Measurements from ENCODE around the gene HSP90AA1.
"Not testable (repeated sequence)": the region's sequence is repeated elsewhere in the genome, so short reads cannot be mapped to it uniquely, and the experiment has no call there.

HSP90AA1 gene

GRCh38 chr14:102064590-102064989, 22.3 kb downstream of the HSP90AA1 start:
- not testable (repeated sequence) for H3K4me1 ChIP-seq (ENCODE audit: control insufficient read depth, insufficient read depth, low read length); H3K9me3 ChIP-seq (ENCODE audit: control insufficient read depth, insufficient read depth, low read length); H3K36me3 ChIP-seq (ENCODE audit: control insufficient read depth, insufficient read depth, low read length); H3K27me3 ChIP-seq (ENCODE audit: control insufficient read depth, insufficient read depth, low read length); H3K27ac ChIP-seq (ENCODE audit: low read depth, low read length); H3K4me3 ChIP-seq (ENCODE audit: low read depth, low read length); H3K9ac ChIP-seq (ENCODE audit: low read depth, low read length)

DNA sequence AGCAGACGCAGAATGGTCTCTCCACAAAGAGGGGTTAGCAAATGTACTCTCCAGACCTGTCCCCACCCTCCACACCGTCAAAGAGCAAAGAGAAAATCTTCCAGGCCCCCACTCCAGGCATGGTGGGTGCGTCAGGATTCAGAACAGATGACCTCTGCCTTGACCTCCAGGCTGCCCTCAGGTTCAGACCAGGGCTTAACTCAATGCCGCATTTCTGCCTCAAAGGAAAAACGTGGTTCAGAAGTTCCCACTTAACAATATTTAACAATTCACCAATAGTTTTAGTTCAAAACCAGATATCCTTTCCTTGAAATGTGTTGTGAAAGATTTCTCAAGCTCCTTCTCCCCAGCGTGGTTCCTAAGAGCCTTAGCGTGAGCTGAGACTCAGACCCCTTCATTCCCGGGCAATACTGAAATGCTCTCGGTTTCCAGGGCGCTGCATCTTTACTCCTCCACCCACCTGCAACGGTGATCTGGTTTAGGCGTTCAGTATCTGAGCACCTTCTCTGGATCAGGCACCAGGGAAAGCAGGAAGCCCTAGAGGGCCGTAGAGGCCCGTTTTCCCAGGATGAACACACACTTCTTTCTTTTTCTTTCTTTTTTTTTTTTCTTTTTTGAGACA, 22.9 kb downstream of the HSP90AA1 start:
- Histone ChIP-seq H3K9me3 (ENCODE audit: control insufficient read depth, insufficient read depth, low read length) (no peaks in the 10 kb centered on the region), H3K4me1 (ENCODE audit: control insufficient read depth, insufficient read depth, low read length) (no peaks in the 10 kb centered on the region), H3K36me3 (ENCODE audit: control insufficient read depth, insufficient read depth, low read length) (no peaks in the 10 kb centered on the region), H3K27me3 (ENCODE audit: control insufficient read depth, insufficient read depth, low read length) (no peaks in the 10 kb centered on the region), H3K9ac (ENCODE audit: low read depth, low read length) (no peak overlapping the region), H3K4me3 (ENCODE audit: low read depth, low read length) (no peak overlapping the region), H3K27ac (ENCODE audit: low read depth, low read length) (peak overlapping the region; percentile 5)

DNA sequence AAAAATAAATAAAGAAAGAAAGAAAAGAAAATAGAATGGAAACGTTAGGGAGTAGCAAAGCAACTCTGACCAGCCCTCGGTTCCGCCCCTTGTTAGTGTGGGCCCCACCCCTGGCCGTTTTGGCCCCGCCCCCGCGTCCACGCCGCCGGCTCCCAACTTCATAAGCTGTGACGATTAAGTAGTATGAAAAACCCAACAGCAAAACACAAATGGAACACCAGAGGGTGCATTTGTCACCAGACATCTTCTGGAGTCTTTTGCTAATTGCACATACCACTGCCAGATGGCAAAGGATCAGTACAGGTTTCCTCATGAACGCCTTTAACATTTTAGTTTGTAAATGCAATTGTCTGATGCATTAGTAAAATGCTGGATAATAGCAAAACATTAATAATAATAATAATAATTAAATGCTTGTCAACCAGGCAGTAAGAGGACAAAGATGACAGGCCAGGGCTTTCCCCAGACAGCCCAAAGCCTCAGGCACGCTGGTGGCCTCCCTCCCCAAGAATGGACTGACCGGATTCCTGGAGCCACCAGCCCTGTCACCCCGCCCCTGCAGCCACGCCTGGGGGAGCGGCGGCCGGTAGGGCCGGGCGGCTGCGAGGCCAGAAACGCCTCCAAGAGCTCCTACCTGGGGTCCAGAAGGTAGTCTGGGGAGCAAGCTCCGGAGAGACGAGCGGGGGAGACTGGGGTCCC, 23.6 kb downstream of the HSP90AA1 start:
- Histone ChIP-seq H3K36me3 (ENCODE audit: control insufficient read depth, insufficient read depth, low read length) (no peaks in the 10 kb centered on the region), H3K27ac (ENCODE audit: low read depth, low read length) (no peak overlapping the region), H3K27me3 (ENCODE audit: control insufficient read depth, insufficient read depth, low read length) (no peaks in the 10 kb centered on the region), H3K9ac (ENCODE audit: low read depth, low read length) (no peak overlapping the region), H3K4me1 (ENCODE audit: control insufficient read depth, insufficient read depth, low read length) (no peaks in the 10 kb centered on the region), H3K9me3 (ENCODE audit: control insufficient read depth, insufficient read depth, low read length) (no peaks in the 10 kb centered on the region), H3K4me3 (ENCODE audit: low read depth, low read length) (no peak overlapping the region)

GRCh38 chr14:102058961-102059360, 27.9 kb downstream of the HSP90AA1 start:
- Histone ChIP-seq H3K9me3 (ENCODE audit: control insufficient read depth, insufficient read depth, low read length) (no peaks in the 10 kb centered on the region), H3K27ac (ENCODE audit: low read depth, low read length) (no peak overlapping the region), H3K4me3 (ENCODE audit: low read depth, low read length) (no peak overlapping the region), H3K4me1 (ENCODE audit: control insufficient read depth, insufficient read depth, low read length) (peaks cover 10% of the 10 kb centered on the region; the same call in 1 of the 2 replicates), H3K9ac (ENCODE audit: low read depth, low read length) (no peak overlapping the region), H3K27me3 (ENCODE audit: control insufficient read depth, insufficient read depth, low read length) (no peaks in the 10 kb centered on the region), H3K36me3 (ENCODE audit: control insufficient read depth, insufficient read depth, low read length) (no peaks in the 10 kb centered on the region)

GRCh38 chr14:102058146-102058545, 28.7 kb downstream of the HSP90AA1 start:
- no peaks in the 10 kb centered on the region for H3K9me3 ChIP-seq (ENCODE audit: control insufficient read depth, insufficient read depth, low read length)
- no peak overlapping the region for H3K9ac ChIP-seq (ENCODE audit: low read depth, low read length)
- no peak overlapping the region for H3K4me3 ChIP-seq (ENCODE audit: low read depth, low read length)
- H3K36me3 ChIP-seq (ENCODE audit: control insufficient read depth, insufficient read depth, low read length): no peaks in the 10 kb centered on the region
- no peak overlapping the region for H3K27ac ChIP-seq (ENCODE audit: low read depth, low read length)
- H3K4me1 ChIP-seq (ENCODE audit: control insufficient read depth, insufficient read depth, low read length): peaks cover 10% of the 10 kb centered on the region; the same call in 1 of the 2 replicates
- H3K27me3 ChIP-seq (ENCODE audit: control insufficient read depth, insufficient read depth, low read length): no peaks in the 10 kb centered on the region

DNA sequence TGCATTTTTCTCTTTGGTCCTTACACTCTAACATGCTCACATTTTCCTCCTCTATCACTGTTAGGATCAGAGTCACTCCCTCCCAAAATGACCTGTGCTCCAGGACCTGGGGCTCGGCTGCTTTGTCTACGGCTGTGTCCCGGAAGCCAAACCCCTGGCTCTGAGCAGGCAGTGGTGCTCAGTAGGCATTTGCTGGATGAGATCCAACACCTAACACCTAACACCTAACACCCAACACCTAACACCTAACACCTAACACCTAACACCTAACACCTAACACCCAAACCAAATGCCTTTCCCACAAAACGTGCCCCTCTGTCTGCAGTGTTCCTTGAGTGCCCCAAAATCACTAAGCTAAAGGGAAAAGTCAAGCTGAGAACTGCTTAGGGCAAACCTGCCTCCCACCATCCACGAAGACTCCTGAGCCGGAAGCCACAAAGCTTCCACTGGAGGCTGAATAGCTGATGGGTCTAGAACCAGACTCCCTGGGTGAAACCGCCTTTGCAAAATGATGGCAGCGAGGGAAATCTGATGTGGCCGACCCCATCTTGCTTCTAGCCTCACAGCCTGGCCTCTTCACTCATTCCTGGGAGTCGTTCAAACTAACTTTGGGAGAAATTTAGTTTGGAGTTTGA, 29.2 kb downstream of the HSP90AA1 start:
- H3K27me3 ChIP-seq (ENCODE audit: control insufficient read depth, insufficient read depth, low read length): no peaks in the 10 kb centered on the region
- H3K9ac ChIP-seq (ENCODE audit: low read depth, low read length): no peak overlapping the region
- H3K4me1 ChIP-seq (ENCODE audit: control insufficient read depth, insufficient read depth, low read length): peaks cover 10% of the 10 kb centered on the region; the same call in 1 of the 2 replicates
- H3K36me3 ChIP-seq (ENCODE audit: control insufficient read depth, insufficient read depth, low read length): peaks cover 4% of the 10 kb centered on the region
- H3K27ac ChIP-seq (ENCODE audit: low read depth, low read length): no peak overlapping the region
- H3K4me3 ChIP-seq (ENCODE audit: low read depth, low read length): no peak overlapping the region
- no peaks in the 10 kb centered on the region for H3K9me3 ChIP-seq (ENCODE audit: control insufficient read depth, insufficient read depth, low read length)

- H3K9me3 ChIP-seq (ENCODE audit: control insufficient read depth, insufficient read depth, low read length): no peaks in the 10 kb centered on the region
- peaks cover 11% of the 10 kb centered on the region for H3K36me3 ChIP-seq (ENCODE audit: control insufficient read depth, insufficient read depth, low read length)
- H3K9ac ChIP-seq (ENCODE audit: low read depth, low read length): no peak overlapping the region
- H3K27ac ChIP-seq (ENCODE audit: low read depth, low read length): no peak overlapping the region
- no peak overlapping the region for H3K4me3 ChIP-seq (ENCODE audit: low read depth, low read length)
- peaks cover 10% of the 10 kb centered on the region; the same call in 1 of the 2 replicates for H3K4me1 ChIP-seq (ENCODE audit: control insufficient read depth, insufficient read depth, low read length)
- H3K27me3 ChIP-seq (ENCODE audit: control insufficient read depth, insufficient read depth, low read length): no peaks in the 10 kb centered on the region
These were observed 30.0 kb downstream of the HSP90AA1 start for GRCh38 chr14:102056694-102057442.

GRCh38 chr14:102055181-102055901, 31.5 kb downstream of the HSP90AA1 start:
- Histone ChIP-seq H3K36me3 (ENCODE audit: control insufficient read depth, insufficient read depth, low read length) (peaks cover 25% of the 10 kb centered on the region), H3K4me3 (ENCODE audit: low read depth, low read length) (no peak overlapping the region)

DNA sequence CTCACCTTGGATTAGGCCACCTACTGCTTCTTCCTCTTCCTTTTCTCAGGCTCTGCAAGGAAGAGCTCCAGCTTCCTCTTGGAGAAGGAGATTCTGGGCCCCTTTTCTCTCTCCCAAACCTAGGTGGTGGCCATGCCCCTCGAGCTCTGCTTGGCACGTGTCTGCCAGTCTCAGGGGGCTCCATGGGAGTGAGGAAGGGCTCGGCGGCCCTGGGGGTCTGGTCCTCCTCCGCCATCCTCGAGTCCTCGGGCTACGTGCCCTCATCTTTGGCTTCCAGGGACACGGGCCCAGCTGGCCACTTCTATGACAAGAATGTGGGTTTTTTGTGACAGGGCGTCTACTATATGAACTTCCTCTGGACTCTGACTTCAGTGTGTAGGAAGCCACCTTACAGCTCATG, 34.3 kb downstream of the HSP90AA1 start:
- Histone ChIP-seq H3K27me3 (ENCODE audit: control insufficient read depth, insufficient read depth, low read length) (no peaks in the 10 kb centered on the region), H3K27ac (ENCODE audit: low read depth, low read length) (no peak overlapping the region), H3K9me3 (ENCODE audit: control insufficient read depth, insufficient read depth, low read length) (no peaks in the 10 kb centered on the region), H3K9ac (ENCODE audit: low read depth, low read length) (no peak overlapping the region), H3K4me1 (ENCODE audit: control insufficient read depth, insufficient read depth, low read length) (peaks cover 4% of the 10 kb centered on the region; the same call in 1 of the 2 replicates), H3K36me3 (ENCODE audit: control insufficient read depth, insufficient read depth, low read length) (peaks cover 53% of the 10 kb centered on the region), H3K4me3 (ENCODE audit: low read depth, low read length) (no peak overlapping the region)

More at GRCh38 chr14:102055181-102055901, 31.5 kb downstream of the HSP90AA1 start:
- Histone ChIP-seq H3K4me1 (ENCODE audit: control insufficient read depth, insufficient read depth, low read length) (peaks cover 10% of the 10 kb centered on the region; the same call in 1 of the 2 replicates), H3K9me3 (ENCODE audit: control insufficient read depth, insufficient read depth, low read length) (no peaks in the 10 kb centered on the region), H3K27ac (ENCODE audit: low read depth, low read length) (peak overlapping the region; percentile 25), H3K9ac (ENCODE audit: low read depth, low read length) (no peak overlapping the region), H3K27me3 (ENCODE audit: control insufficient read depth, insufficient read depth, low read length) (no peaks in the 10 kb centered on the region)

DNA sequence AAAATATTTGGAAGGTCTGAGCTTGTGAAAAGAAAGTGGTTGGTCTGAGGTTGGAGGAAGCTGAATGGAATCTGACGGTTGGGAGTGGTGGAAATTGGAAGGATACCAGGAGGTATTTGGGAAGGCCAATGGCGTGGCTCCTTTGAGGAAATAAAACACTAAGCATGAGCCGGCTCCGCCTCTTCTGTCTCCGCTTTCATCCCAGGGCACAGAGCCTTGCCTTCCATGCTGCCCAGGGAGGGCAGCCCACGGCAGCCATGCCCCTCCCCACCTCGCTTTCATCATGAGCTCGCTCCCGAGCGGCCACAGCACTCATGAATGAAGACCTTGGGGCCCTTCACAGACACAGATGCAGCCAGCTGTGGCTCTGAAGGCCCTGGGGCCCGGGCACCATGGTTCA, 36.2 kb downstream of the HSP90AA1 start:
- H3K9ac ChIP-seq (ENCODE audit: low read depth, low read length): no peak overlapping the region
- H3K4me3 ChIP-seq (ENCODE audit: low read depth, low read length): no peak overlapping the region
- H3K36me3 ChIP-seq (ENCODE audit: control insufficient read depth, insufficient read depth, low read length): peaks cover 61% of the 10 kb centered on the region
- H3K27me3 ChIP-seq (ENCODE audit: control insufficient read depth, insufficient read depth, low read length): no peaks in the 10 kb centered on the region
- no peaks in the 10 kb centered on the region for H3K9me3 ChIP-seq (ENCODE audit: control insufficient read depth, insufficient read depth, low read length)
- no peaks in the 10 kb centered on the region; the same call in 1 of the 2 replicates for H3K4me1 ChIP-seq (ENCODE audit: control insufficient read depth, insufficient read depth, low read length)
- no peak overlapping the region for H3K27ac ChIP-seq (ENCODE audit: low read depth, low read length)
